Islet precursor cell (in vitro differentiated cells): ENCODE measurements around the gene SMG5.
"Not testable (repeated sequence)": the region's sequence is repeated elsewhere in the genome, so short reads cannot be mapped to it uniquely, and the experiment has no call there.

Experiments used
- DNase-seq: peaks from one replicate; pipeline ENCODE4 v3.0.0-alpha.2; 2018

The SMG5 gene

GRCh38 chr1:156282479-156283222 is at the start of gene SMG5:
SMG5 (minus strand) TSS chr1:156282825; CDS start chr1:156282680, 145 bp downstream.
- peak; percentile 99 for DNase-seq

GRCh38 chr1:156323179-156323578 is 40.6 kb upstream of the SMG5 start:
- DNase-seq = not testable (repeated sequence)

GRCh38 chr1:156320560-156320959 is 37.9 kb upstream of the SMG5 start:
- DNase-seq = no peak

GRCh38 chr1:156319664-156320063 is 37.0 kb upstream of the SMG5 start:
- no peak for DNase-seq

GRCh38 chr1:156316909-156317308 is 34.3 kb upstream of the SMG5 start:
- DNase-seq = no peak

GRCh38 chr1:156310962-156311361 is 28.3 kb upstream of the SMG5 start:
- no peak for DNase-seq

GRCh38 chr1:156308078-156308477 is 25.5 kb upstream of the SMG5 start:
- no peak for DNase-seq

- no peak for DNase-seq
These were observed 22.6 kb upstream of the SMG5 start for GRCh38 chr1:156305215-156305614.

GRCh38 chr1:156303241-156303640 is 20.6 kb upstream of the SMG5 start:
- no peak for DNase-seq

- DNase-seq = no peak
These were observed 16.3 kb upstream of the SMG5 start, which contains the start of gene VHLL for GRCh38 chr1:156298852-156299357. VHLL (minus strand) TSS chr1:156299307; CDS start chr1:156299189, 118 bp downstream.

GRCh38 chr1:156295391-156295947 is 12.8 kb upstream of the SMG5 start, which contains the start of gene GLMP:
GLMP (minus strand) TSS chr1:156295679; CDS start chr1:156295645, 34 bp downstream.
- DNase-seq = peak; percentile 67

GRCh38 chr1:156293895-156294294 is 11.3 kb upstream of the SMG5 start:
- no peak for DNase-seq

GRCh38 chr1:156293098-156293434 is 10.4 kb upstream of the SMG5 start:
- DNase-seq = no peak

- peak; percentile 99 for DNase-seq
These were observed 8.8 kb upstream of the SMG5 start for GRCh38 chr1:156291226-156292061.

- DNase-seq = no peak
These were observed 7.2 kb upstream of the SMG5 start for GRCh38 chr1:156289857-156290256.

- no peak for DNase-seq
These were observed 3.4 kb upstream of the SMG5 start for GRCh38 chr1:156286061-156286460.

GRCh38 chr1:156285437-156285836 is 2.8 kb upstream of the SMG5 start:
- DNase-seq = no peak

GRCh38 chr1:156284757-156285156 is 2.1 kb upstream of the SMG5 start:
- DNase-seq = no peak

GRCh38 chr1:156284112-156284511 is 1.5 kb upstream of the SMG5 start, which contains the start of gene TMEM79:
TMEM79 (plus strand) TSS chr1:156284325; CDS start chr1:156285227, 902 bp downstream.
- DNase-seq = no peak

- no peak for DNase-seq
These were observed 896 bp upstream of the SMG5 start for GRCh38 chr1:156283521-156283920.

GRCh38 chr1:156281693-156282478 is 739 bp downstream of the SMG5 start:
- DNase-seq = no peak

- no peak for DNase-seq
These were observed 1.3 kb downstream of the SMG5 start for GRCh38 chr1:156281281-156281680.
